ENCODE data around the gene DNASE1L1.

DNA sequence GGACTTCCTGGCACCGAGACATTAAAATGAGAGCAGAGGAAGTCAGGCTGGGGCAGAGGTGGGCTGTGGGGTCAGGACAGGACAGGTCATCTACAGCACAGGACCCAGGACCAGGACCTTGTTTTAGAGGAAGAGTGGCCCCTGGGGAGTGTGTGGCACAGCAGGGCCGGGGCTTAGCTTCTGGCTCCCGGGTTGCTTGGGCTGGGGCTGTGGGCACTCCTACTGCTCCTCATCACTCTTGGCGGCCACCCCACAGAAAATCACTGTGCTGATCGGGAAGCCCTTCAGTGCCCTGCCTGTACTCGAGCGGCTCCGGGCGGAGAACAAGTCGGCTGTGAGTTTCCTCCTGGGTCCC, 11.3 kb upstream of the DNASE1L1 start:
- no peak for TF ChIP-seq POLR2A (IDR thresholded peaks at IDR 0.05)
- TF ChIP-seq, protein P1, sequence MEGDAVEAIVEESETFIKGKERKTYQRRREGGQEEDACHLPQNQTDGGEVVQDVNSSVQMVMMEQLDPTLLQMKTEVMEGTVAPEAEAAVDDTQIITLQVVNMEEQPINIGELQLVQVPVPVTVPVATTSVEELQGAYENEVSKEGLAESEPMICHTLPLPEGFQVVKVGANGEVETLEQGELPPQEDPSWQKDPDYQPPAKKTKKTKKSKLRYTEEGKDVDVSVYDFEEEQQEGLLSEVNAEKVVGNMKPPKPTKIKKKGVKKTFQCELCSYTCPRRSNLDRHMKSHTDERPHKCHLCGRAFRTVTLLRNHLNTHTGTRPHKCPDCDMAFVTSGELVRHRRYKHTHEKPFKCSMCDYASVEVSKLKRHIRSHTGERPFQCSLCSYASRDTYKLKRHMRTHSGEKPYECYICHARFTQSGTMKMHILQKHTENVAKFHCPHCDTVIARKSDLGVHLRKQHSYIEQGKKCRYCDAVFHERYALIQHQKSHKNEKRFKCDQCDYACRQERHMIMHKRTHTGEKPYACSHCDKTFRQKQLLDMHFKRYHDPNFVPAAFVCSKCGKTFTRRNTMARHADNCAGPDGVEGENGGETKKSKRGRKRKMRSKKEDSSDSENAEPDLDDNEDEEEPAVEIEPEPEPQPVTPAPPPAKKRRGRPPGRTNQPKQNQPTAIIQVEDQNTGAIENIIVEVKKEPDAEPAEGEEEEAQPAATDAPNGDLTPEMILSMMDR (IDR thresholded peaks at IDR 0.05), result no peak

All from body of pancreas (tissue), 4 donors.